ENCODE data around the gene ANKRD18B. TPM values are rescaled to one million over a fixed set of nuclear protein-coding genes. Genes with fewer than 3 reads are reported as not detected.
"Not testable (repeated sequence)": the region's sequence is repeated elsewhere in the genome, so short reads cannot be mapped to it uniquely, and the experiment has no call there.

ANKRD18B gene
- total RNA-seq, 1 donor from 2014 or later: not detected

- Histone ChIP-seq H3K27ac (replicated peaks) (no peak overlapping the region), H3K36me3 (no peaks in the 10 kb centered on the region), H3K4me1 (no peaks in the 10 kb centered on the region), H3K4me3 (no peak overlapping the region), H3K9me3 (replicated peaks) (no peaks in the 10 kb centered on the region), H3K27me3 (ENCODE audit: low read depth) (no peaks in the 10 kb centered on the region)
- TF ChIP-seq CTCF (IDR thresholded peaks at IDR 0.05; ENCODE audit: borderline replicate concordance): no peak
- DNase-seq: no peak
- intact Hi-C loops (cut with micrococcal nuclease): no loop called here
Measured at GRCh38 chr9:33489066-33489465, 35.0 kb upstream of the ANKRD18B start.

- H3K4me3 ChIP-seq; H3K36me3 ChIP-seq; intact Hi-C loops (cut with micrococcal nuclease); H3K27me3 ChIP-seq (ENCODE audit: low read depth); H3K9me3 ChIP-seq (replicated peaks); DNase-seq; H3K27ac ChIP-seq (replicated peaks); H3K4me1 ChIP-seq: not testable (repeated sequence)
Measured at GRCh38 chr9:33493819-33494218, 30.2 kb upstream of the ANKRD18B start.

DNA sequence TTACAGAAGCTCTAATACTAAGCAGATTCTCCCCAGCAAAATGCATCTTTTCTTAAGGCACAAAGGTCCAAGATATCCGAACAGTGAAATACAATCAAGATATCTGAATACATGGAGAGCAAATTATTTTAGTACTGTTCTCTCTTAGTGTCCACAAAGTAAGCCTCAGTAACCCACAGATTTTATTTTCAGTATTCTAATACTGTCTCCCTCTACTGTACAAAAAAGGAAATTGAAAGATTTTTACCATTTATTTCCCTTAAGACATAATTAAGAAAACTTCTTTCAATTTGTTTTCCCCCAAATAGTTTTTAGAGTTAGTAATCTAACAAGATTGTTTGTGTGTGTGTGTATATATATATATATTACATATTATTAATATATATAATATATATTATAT is 25.7 kb upstream of the ANKRD18B start:
- intact Hi-C loops (cut with micrococcal nuclease): no loop called here

GRCh38 chr9:33506626-33507370 is 17.3 kb upstream of the ANKRD18B start:
- H3K4me3 ChIP-seq: no peak overlapping the region
- H3K27ac ChIP-seq (replicated peaks): no peak overlapping the region
- peaks cover 7% of the 10 kb centered on the region for H3K4me1 ChIP-seq
- no peak for DNase-seq
- no peaks in the 10 kb centered on the region for H3K27me3 ChIP-seq (ENCODE audit: low read depth)
- peaks cover 3% of the 10 kb centered on the region for H3K36me3 ChIP-seq
- intact Hi-C loops (cut with micrococcal nuclease): no loop called here
- TF ChIP-seq CTCF (IDR thresholded peaks at IDR 0.05; ENCODE audit: borderline replicate concordance): no peak
- H3K9me3 ChIP-seq (replicated peaks): no peaks in the 10 kb centered on the region

More for the DNA sequence above, 25.7 kb upstream of the ANKRD18B start:
- no peaks in the 10 kb centered on the region for H3K36me3 ChIP-seq
- no peak overlapping the region for H3K4me3 ChIP-seq
- no peaks in the 10 kb centered on the region for H3K27me3 ChIP-seq (ENCODE audit: low read depth)
- DNase-seq: no peak
- H3K4me1 ChIP-seq: no peaks in the 10 kb centered on the region
- H3K27ac ChIP-seq (replicated peaks): no peak overlapping the region
- no peaks in the 10 kb centered on the region for H3K9me3 ChIP-seq (replicated peaks)
- TF ChIP-seq CTCF (IDR thresholded peaks at IDR 0.05; ENCODE audit: borderline replicate concordance): peak; percentile 21

- DNase-seq: peak; percentile 72
- Histone ChIP-seq H3K9me3 (replicated peaks) (peaks cover 7% of the 10 kb centered on the region), H3K4me3 (peak overlapping the region; percentile 69), H3K27ac (replicated peaks) (peak overlapping the region; percentile 72), H3K36me3 (no peaks in the 10 kb centered on the region), H3K27me3 (ENCODE audit: low read depth) (no peaks in the 10 kb centered on the region), H3K4me1 (peaks cover 7% of the 10 kb centered on the region)
- intact Hi-C loops (cut with micrococcal nuclease): no loop called here
- no peak for TF ChIP-seq CTCF (IDR thresholded peaks at IDR 0.05; ENCODE audit: borderline replicate concordance)
Measured at GRCh38 chr9:33510262-33511183, 13.5 kb upstream of the ANKRD18B start.

GRCh38 chr9:33511184-33511517 is 12.9 kb upstream of the ANKRD18B start:
- H3K27me3 ChIP-seq (ENCODE audit: low read depth); H3K4me1 ChIP-seq; H3K36me3 ChIP-seq; H3K9me3 ChIP-seq (replicated peaks); intact Hi-C loops (cut with micrococcal nuclease); DNase-seq: not testable (repeated sequence)
- Histone ChIP-seq H3K27ac (replicated peaks) (peak overlapping the region; percentile 72), H3K4me3 (peak overlapping the region; percentile 69)

DNA sequence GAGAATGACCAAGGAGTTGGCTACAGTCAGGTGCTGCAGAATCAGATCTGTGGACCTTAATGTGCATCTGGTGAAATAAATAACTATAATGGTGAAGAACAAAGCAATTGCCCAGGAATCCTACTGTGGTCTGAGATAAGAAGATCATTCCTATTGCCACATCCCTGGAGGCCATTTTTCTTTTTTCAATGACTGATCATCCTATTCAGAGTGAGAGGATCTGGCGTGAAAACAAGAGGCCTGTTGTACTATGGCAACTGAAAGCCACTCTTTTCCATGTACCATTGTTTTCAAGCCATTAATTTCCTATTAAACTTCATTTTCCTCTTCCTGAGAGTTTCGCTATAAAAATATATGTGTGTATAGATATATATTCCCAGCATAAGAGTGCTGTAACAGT is 11.5 kb upstream of the ANKRD18B start:
- DNase-seq; intact Hi-C loops (cut with micrococcal nuclease); H3K36me3 ChIP-seq; H3K27me3 ChIP-seq (ENCODE audit: low read depth); H3K27ac ChIP-seq (replicated peaks); H3K9me3 ChIP-seq (replicated peaks); H3K4me1 ChIP-seq; H3K4me3 ChIP-seq: not testable (repeated sequence)

- H3K9me3 ChIP-seq (replicated peaks); H3K4me3 ChIP-seq; H3K27ac ChIP-seq (replicated peaks); intact Hi-C loops (cut with micrococcal nuclease); DNase-seq; H3K4me1 ChIP-seq; H3K36me3 ChIP-seq: not testable (repeated sequence)
- H3K27me3 ChIP-seq (ENCODE audit: low read depth): peaks cover 13% of the 10 kb centered on the region
Measured at GRCh38 chr9:33515342-33515995, 8.6 kb upstream of the ANKRD18B start.

GRCh38 chr9:33516397-33516796 is 7.7 kb upstream of the ANKRD18B start:
- H3K9me3 ChIP-seq (replicated peaks); H3K36me3 ChIP-seq; H3K4me1 ChIP-seq; H3K4me3 ChIP-seq; H3K27ac ChIP-seq (replicated peaks); DNase-seq; intact Hi-C loops (cut with micrococcal nuclease): not testable (repeated sequence)
- H3K27me3 ChIP-seq (ENCODE audit: low read depth): peaks cover 23% of the 10 kb centered on the region

Data from left ventricle myocardium inferior (tissue), 1 donor.